Endometrial microvascular endothelial cells (primary cell): ENCODE measurements around the gene SMAGP. TPM values are rescaled to one million over a fixed set of nuclear protein-coding genes. Genes with fewer than 3 reads are reported as not detected.
"Not testable (repeated sequence)": the region's sequence is repeated elsewhere in the genome, so short reads cannot be mapped to it uniquely, and the experiment has no call there.

ENCODE experiments used
- in situ Hi-C: cut with HindIII; loops from 2 replicates; pipeline ENCODE4 v1.10.0; 2017; ENCODE audit warnings: low sequenced_read_pairs, low pct_unique_long_range_greater_than_20kb; ENCODE audit errors: inconsistent ontology term
- total RNA-seq: library from RNA; depleted of rRNA; stranded (reverse); fragments of >200 nt; gene quantifications from one replicate; pipeline ENCODE4 v1.2.3, GENCODE V29; 2015; ENCODE audit errors: inconsistent ontology term

Gene SMAGP
- total RNA-seq: 52.5 TPM

GRCh38 chr12:51270067-51270950 lies at the start of gene SMAGP:
Gene SMAGP (minus strand): TSS chr12:51270415. CDS start chr12:51269278, 1,137 bp downstream.
- in situ Hi-C loops: no loop called here

- in situ Hi-C loops: no loop called here
Observed at GRCh38 chr12:51318846-51319599, 48.8 kb upstream of the SMAGP start.

GRCh38 chr12:51318057-51318806 lies 48.0 kb upstream of the SMAGP start:
- in situ Hi-C loops: not testable (repeated sequence)

GRCh38 chr12:51311389-51311788 lies 41.2 kb upstream of the SMAGP start:
- in situ Hi-C loops: no loop called here

GRCh38 chr12:51307655-51308593 lies 37.7 kb upstream of the SMAGP start:
- in situ Hi-C loops: no loop called here

GRCh38 chr12:51306507-51306906 lies 36.3 kb upstream of the SMAGP start:
- in situ Hi-C loops: no loop called here

- in situ Hi-C loops: not testable (repeated sequence)
Observed at GRCh38 chr12:51300768-51301167, 30.6 kb upstream of the SMAGP start.

- in situ Hi-C loops: no loop called here
Observed at GRCh38 chr12:51295651-51296050, 25.4 kb upstream of the SMAGP start.

GRCh38 chr12:51294097-51294496 lies 23.9 kb upstream of the SMAGP start:
- in situ Hi-C loops: not testable (repeated sequence)

- in situ Hi-C loops: no loop called here
Observed at GRCh38 chr12:51293696-51294095, 23.5 kb upstream of the SMAGP start.

- in situ Hi-C loops: not testable (repeated sequence)
Observed at GRCh38 chr12:51291603-51292513, 21.6 kb upstream of the SMAGP start.

GRCh38 chr12:51285843-51286242 lies 15.6 kb upstream of the SMAGP start:
- in situ Hi-C loops: no loop called here

- in situ Hi-C loops: no loop called here
Observed at GRCh38 chr12:51281202-51281924, 11.1 kb upstream of the SMAGP start.

- in situ Hi-C loops: no loop called here
Observed at GRCh38 chr12:51275088-51275487, 4.9 kb upstream of the SMAGP start.

GRCh38 chr12:51272810-51273209 lies 2.6 kb upstream of the SMAGP start:
- in situ Hi-C loops: not testable (repeated sequence)

GRCh38 chr12:51270951-51271518 lies 820 bp upstream of the SMAGP start:
- in situ Hi-C loops: no loop called here
